NCI-H460 (cell line): ENCODE results near the gene PNPLA1. TPM values are rescaled to one million over a fixed set of nuclear protein-coding genes. Genes with fewer than 3 reads are reported as not detected.

ENCODE experiments used
- DNase-seq: peaks from one replicate; pipeline ENCODE4 v3.0.0-alpha.2; 2016; ENCODE audit warnings: low read depth; ENCODE audit errors: extremely low read depth
- total RNA-seq: library from RNA; depleted of rRNA; stranded (reverse); fragments of >200 nt; shearing (Covaris generic); gene quantifications from 2 replicates; pipeline ENCODE4 v1.2.3, GENCODE V29; 2014

The PNPLA1 gene
- total RNA-seq, 1 experiment from 2014 or later = not detected

- DNase-seq = no peak
Observed at GRCh38 chr6:36246506-36247268, 23.2 kb upstream of the PNPLA1 start.

GRCh38 chr6:36247693-36248092 lies 22.2 kb upstream of the PNPLA1 start:
- no peak for DNase-seq

DNA sequence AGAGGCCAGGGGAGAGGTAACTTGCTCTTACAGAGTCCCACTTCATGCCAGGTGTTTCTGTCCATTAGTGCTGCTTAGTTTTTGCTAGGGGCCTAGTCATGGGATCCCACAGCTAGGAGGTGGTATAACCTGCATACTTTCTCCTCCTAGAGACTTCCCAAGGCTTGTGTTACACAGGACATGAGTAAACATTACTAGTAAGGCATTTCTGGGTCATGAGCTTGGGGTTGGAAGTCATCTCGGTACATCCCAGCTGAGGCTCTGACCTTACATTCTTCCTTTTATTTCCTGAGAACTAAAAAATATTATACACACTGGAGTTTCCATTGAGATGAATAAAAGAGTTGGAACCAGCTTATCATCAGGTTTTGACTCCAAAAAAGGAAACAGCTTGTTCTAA lies 20.9 kb upstream of the PNPLA1 start:
- no peak for DNase-seq

- no peak for DNase-seq
Observed at GRCh38 chr6:36249536-36249935, 20.3 kb upstream of the PNPLA1 start.

DNA sequence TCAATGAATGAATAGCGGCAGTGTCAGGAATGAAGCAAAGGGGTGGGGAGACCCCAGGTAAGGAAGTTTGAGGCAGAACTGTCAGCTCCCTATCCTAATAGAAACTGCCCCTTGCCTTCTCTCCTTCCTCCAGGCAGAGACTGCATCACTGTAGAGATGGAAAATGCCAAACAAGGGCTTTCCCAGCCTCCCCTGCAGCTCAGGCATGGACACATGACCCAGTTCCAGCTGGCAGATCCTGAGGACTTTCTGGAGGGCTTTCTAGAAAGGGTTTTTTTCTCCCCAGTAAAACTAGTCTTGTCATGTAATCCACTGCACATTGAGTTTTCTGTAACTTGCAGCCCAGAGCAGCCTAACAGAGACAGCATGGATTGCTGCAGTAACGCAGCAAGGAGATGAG lies 17.9 kb upstream of the PNPLA1 start:
- DNase-seq = no peak

DNA sequence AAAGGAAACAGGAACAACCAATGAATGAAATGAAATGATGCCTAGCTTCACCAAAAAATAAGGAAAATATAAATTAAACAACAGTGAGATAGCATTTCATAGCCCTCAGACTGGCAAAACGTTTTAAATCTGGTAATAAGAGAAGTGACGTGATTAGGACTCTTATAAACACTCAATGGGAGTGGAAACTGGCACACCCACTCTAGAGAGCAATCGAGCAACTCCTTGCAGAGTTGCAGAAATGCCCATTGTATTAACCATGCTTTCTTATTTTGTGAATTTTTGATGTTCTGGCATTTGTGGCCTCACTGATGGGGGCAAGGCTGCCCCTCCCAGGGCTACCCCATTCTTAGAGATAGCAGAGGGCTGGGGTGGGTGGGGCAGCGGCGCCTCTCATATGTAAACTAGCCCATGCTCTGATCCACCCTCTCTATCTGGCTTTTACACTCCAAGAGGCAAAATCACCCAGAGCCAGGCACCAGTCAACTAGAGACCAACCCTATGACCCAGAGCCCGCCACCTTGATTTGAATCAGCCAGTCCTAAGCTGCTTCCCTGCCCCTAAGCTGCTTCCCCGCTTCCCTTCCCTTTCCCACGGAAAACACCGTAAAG lies 6.4 kb upstream of the PNPLA1 start:
- no peak for DNase-seq

- no peak for DNase-seq
Observed at GRCh38 chr6:36265744-36266143, 4.1 kb upstream of the PNPLA1 start.

- no peak for DNase-seq
Observed at GRCh38 chr6:36266913-36267644, 2.8 kb upstream of the PNPLA1 start.

DNA sequence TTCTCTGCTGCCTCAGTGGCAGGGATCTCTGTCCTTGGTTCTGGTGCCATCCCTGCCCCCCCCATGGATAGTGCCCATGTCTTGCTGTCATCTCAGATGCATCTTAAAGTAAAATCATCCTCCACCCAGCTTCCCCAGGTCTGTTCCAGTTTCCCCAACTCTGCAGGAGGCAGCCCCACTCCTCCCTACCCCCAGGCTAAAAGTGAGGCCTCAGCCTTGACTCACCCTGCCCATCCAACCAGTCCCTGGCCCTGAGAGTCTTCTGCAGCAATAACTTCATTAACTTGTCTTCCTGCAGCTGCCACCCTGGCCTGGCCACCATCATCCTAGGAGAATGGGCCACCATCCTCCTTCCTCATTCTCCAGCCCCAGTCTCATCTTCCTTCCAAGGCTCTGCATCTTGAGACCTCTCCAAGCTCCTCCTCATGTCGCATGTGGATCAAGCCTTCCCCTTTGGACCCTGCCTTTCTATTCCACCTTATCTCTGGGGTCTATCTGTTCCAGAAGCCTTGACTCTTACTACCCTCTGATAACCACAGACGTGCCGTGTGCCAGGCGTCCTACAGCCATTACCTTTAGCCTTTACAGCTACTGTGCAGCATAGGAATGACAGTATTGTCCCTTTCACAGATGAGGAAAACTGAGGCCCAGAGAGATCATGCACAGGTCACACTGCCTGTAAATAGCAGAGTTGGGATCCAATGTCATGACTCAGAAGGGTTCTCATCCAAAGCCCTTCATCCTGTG lies 2.0 kb upstream of the PNPLA1 start:
- no peak for DNase-seq

DNA sequence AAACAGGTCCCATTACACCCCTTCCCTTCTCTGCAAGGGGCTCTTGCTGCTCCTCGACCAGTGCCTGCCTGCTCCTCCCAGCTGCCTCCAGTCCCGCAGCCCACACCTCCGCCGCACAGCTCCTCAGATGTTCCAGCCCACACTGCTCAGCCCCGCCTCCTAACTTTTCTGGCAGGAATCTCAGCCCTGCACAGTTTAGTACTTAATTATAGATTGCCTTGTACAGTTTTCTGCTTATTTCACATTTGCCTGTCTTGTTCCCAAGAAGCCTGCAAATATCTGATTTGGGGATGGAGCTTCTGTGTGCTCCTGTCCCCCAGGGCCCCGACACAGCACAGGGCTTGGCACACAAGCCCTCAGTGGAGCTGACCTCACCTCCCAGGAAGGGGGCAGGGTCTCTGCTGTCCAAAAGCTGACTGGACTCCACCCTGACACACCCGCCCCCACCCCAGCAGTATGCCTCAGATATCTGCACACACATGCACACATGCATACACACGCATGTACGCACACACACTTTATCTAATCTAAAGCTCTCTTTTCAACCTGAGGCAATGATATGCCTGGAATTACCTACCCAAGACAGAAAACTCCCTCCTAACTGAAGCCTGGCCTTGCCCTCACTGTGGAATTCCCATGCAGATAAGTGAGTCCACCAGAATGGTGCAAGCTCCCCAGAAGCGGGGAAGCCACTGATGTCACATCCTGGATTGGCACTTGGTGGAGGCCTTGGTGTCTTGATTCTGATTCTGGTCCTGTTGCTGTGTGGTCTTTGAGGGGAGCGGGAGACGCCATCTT lies 1.2 kb upstream of the PNPLA1 start:
- no peak for DNase-seq

DNA sequence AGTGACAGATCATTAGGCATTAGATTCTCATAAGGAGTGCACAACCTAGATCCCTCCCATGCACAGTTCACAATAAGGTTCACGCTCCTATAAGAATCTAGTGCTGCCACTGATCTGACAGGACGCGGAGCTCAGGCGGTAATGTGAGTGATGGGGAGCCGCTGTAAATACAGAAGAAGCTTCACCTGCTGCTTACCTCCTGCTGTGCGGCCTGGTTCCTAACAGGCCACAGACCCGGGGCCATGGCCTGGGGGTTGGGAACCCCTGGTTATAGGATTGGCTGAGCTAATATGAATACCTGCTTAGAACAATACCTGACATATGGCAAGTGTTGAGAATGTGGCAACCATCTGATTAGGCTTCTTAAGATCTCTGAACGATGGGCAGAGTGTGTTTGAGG lies 2.4 kb downstream of the PNPLA1 start:
- DNase-seq = no peak

DNA sequence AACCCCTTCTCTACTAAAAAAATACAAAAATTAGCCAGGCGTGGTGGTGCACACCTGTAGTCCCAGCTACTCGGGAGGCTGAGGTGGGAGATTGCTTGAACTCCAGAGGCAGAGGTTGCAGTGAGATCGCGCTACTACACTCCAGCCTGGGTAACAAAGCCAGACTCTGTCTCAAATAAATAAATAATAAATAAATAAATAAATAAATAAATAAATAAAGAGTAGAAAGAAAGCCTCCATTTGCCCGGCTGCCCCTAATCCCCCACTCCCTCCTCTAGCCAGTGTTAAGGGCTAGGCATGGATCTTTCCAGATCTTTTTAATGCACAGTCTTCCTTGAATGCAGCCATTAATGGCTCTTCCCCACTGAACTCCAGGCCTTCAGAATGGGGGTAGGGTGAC lies 3.2 kb downstream of the PNPLA1 start:
- no peak for DNase-seq

GRCh38 chr6:36273802-36274514 lies 4.1 kb downstream of the PNPLA1 start:
- DNase-seq = no peak

- DNase-seq = no peak
Observed at GRCh38 chr6:36276581-36277536, 7.0 kb downstream of the PNPLA1 start.

DNA sequence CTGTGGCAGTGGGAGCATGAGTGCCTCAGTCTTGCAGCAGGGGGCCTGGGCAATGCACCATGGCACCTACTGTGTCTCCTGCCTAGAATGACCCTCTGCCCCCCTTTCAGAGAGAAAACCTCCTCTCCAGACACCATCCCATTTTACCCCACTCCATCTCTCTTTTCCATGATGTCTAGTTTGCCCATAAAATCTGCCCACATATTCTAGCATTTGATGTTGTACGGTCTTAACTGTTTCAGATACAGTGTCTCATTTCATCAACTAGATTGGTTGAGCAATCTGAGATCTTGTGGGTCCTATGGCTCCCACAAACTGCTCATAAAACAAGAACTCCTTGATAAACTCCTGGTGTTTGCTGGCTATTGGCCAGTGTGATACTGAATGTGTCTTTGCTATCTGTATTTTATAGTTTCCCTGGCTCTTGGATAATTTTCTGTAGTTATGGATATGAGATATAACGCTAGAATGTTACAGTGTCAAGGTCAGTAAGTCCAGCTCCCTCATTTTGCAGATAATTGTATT lies 8.1 kb downstream of the PNPLA1 start:
- no peak for DNase-seq

GRCh38 chr6:36280467-36280866 lies 10.6 kb downstream of the PNPLA1 start:
- DNase-seq = no peak

DNA sequence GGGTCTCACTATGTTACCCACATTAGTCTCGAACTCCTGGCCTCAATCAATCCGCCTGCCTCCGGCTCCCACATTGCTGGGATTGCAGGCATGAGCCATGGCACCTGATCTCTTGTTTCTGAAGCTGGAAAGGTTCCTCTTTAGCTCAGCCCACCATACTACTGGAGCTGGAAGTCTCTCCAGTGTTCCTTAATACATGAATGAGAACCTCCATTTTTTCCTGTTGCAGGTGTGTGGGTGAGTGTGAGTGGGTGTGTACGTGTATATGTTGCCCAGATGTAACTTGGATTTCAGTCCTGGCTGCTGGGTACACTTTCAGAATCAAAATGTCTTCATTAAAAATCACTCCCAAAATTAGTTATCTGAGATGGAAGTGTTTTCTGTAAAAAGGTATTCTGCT lies 11.1 kb downstream of the PNPLA1 start:
- DNase-seq = no peak

GRCh38 chr6:36283608-36284007 lies 13.7 kb downstream of the PNPLA1 start:
- no peak for DNase-seq
